ENCODE results near the gene PLK2. TPM values are rescaled to one million over a fixed set of nuclear protein-coding genes. Genes with fewer than 3 reads are reported as not detected.

PLK2 gene
- total and polyA plus RNA-seq, 2 experiments from 2014 or later, result 98.0 to 183 TPM

DNA sequence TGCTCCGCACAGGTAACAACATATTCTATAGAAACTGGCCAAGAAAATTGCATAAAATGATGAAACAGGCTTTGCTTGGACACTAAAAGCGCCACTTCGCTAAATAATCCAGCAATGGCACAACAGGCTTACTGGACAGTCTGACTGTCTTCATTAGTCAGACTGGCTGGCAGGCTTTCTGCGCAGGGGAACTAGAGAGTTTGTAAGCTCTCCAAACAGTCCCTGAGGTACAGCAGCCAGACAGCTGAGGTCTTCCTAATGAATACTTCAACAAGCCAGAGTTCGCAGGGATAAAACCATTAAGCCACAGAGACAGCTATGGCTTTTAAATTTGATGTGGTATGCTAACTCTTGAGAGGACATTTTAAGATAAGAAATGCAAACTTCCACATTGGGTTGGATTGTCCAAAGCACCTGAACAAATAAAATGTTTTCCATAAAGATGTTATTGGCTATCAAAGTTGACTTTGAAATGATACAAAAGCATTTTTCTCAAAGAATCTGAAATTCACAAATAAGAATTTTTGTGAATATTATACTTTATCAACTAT is 20.7 kb downstream of the PLK2 start:
- Histone ChIP-seq H2AFZ (no peak overlapping the region), H3K9me2 (replicated peaks; ENCODE audit: insufficient read depth) (no peaks in the 10 kb centered on the region), H3K27ac (no peak overlapping the region), H3K4me2 (no peak overlapping the region), H3K4me3 (no peak overlapping the region), H3K9me3 (ENCODE audit: low read depth) (no peaks in the 10 kb centered on the region), H3K4me1 (ENCODE audit: insufficient read depth) (no peaks in the 10 kb centered on the region), H3K36me3 (replicated peaks; ENCODE audit: insufficient read depth, low read depth) (no peaks in the 10 kb centered on the region), H4K20me1 (ENCODE audit: insufficient read depth, poor library complexity, severe bottlenecking) (no peaks in the 10 kb centered on the region), H3K27me3 (no peaks in the 10 kb centered on the region), H3K79me2 (no peaks in the 10 kb centered on the region)
- WGBS (ENCODE audit: low lambda C conversion rate, missing lambda C conversion rate), result 71% methylated on average over 5 of the region's 5 CpGs
- DNase-seq (ENCODE audit: low spot score), result no peak
- TF ChIP-seq, protein P1, sequence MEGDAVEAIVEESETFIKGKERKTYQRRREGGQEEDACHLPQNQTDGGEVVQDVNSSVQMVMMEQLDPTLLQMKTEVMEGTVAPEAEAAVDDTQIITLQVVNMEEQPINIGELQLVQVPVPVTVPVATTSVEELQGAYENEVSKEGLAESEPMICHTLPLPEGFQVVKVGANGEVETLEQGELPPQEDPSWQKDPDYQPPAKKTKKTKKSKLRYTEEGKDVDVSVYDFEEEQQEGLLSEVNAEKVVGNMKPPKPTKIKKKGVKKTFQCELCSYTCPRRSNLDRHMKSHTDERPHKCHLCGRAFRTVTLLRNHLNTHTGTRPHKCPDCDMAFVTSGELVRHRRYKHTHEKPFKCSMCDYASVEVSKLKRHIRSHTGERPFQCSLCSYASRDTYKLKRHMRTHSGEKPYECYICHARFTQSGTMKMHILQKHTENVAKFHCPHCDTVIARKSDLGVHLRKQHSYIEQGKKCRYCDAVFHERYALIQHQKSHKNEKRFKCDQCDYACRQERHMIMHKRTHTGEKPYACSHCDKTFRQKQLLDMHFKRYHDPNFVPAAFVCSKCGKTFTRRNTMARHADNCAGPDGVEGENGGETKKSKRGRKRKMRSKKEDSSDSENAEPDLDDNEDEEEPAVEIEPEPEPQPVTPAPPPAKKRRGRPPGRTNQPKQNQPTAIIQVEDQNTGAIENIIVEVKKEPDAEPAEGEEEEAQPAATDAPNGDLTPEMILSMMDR (IDR thresholded peaks at IDR 0.05; ENCODE audit: poor library complexity), result no peak
- TF ChIP-seq EZH2phosphoT487 (IDR thresholded peaks at IDR 0.05; ENCODE audit: low read depth, severe bottlenecking, unreplicated experiment) (no peak), EZH2 (IDR thresholded peaks at IDR 0.05; ENCODE audit: borderline replicate concordance) (no peak)

DNA sequence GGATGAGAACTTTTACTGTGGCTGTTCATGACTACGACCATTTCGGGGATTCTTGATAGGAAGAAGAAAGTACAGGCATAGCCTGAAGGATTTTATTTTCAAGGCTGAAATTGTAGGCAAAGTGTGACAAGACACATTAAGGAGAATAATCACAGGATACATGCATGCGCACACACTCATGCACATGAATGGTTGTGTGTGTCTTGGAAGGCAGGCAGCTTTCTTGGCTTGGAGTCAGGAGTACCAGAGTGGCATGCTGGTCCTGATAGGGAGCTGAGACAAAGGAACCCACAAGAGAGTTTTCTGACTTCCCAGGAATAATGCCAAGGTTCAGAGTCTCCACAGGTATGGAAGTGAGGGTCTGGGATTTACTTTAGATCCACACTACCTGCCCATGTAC is 22.2 kb downstream of the PLK2 start:
- H4K20me1 ChIP-seq (ENCODE audit: insufficient read depth, poor library complexity, severe bottlenecking), result no peaks in the 10 kb centered on the region
- TF ChIP-seq EZH2 (IDR thresholded peaks at IDR 0.05; ENCODE audit: borderline replicate concordance), result no peak
- no peak overlapping the region for H3K4me2 ChIP-seq
- no peak overlapping the region for H3K27ac ChIP-seq
- 96% methylated on average over 3 of the region's 3 CpGs for WGBS (ENCODE audit: low lambda C conversion rate, missing lambda C conversion rate)
- H3K9me3 ChIP-seq (ENCODE audit: low read depth), result no peaks in the 10 kb centered on the region
- no peak for DNase-seq (ENCODE audit: low spot score)
- no peak overlapping the region for H3K4me3 ChIP-seq
- H3K9me2 ChIP-seq (replicated peaks; ENCODE audit: insufficient read depth), result no peaks in the 10 kb centered on the region
- H2AFZ ChIP-seq, result no peak overlapping the region
- H3K79me2 ChIP-seq, result no peaks in the 10 kb centered on the region
- no peaks in the 10 kb centered on the region for H3K27me3 ChIP-seq
- H3K4me1 ChIP-seq (ENCODE audit: insufficient read depth), result no peaks in the 10 kb centered on the region
- H3K36me3 ChIP-seq (replicated peaks; ENCODE audit: insufficient read depth, low read depth), result no peaks in the 10 kb centered on the region

DNA sequence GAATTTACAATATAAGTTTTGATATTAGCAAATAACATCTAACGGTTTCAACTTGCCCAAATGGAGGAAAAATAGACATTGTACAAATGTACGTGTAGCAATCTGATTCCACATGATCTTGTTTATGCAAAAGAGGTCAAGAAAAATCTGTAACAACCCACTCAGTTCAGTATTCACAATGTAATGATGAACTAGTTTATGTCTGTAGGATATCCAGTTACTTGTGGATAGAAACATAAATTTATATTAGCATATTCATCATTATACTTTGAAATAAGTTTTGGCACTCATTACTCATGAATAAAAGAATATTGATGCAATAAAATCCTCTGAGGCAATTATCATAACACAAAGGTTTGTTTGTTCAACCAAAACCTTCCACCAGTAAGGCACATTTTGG is 28.1 kb downstream of the PLK2 start:
- Histone ChIP-seq H3K9me3 (ENCODE audit: low read depth) (no peaks in the 10 kb centered on the region), H3K27ac (no peak overlapping the region), H4K20me1 (ENCODE audit: insufficient read depth, poor library complexity, severe bottlenecking) (no peaks in the 10 kb centered on the region), H3K9me2 (replicated peaks; ENCODE audit: insufficient read depth) (no peaks in the 10 kb centered on the region), H3K4me2 (no peak overlapping the region), H3K79me2 (no peaks in the 10 kb centered on the region), H3K36me3 (replicated peaks; ENCODE audit: insufficient read depth, low read depth) (no peaks in the 10 kb centered on the region), H3K27me3 (no peaks in the 10 kb centered on the region), H3K4me1 (ENCODE audit: insufficient read depth) (no peaks in the 10 kb centered on the region), H2AFZ (no peak overlapping the region), H3K4me3 (no peak overlapping the region)
- no peak for DNase-seq (ENCODE audit: low spot score)
- 76% methylated on average over 2 of the region's 2 CpGs for WGBS (ENCODE audit: low lambda C conversion rate, missing lambda C conversion rate)
- TF ChIP-seq EZH2 (IDR thresholded peaks at IDR 0.05; ENCODE audit: borderline replicate concordance), result no peak
- TF ChIP-seq, protein P1 (IDR thresholded peaks at IDR 0.05; ENCODE audit: poor library complexity), result no peak
- TF ChIP-seq EZH2phosphoT487 (IDR thresholded peaks at IDR 0.05; ENCODE audit: low read depth, severe bottlenecking, unreplicated experiment), result no peak

DNA sequence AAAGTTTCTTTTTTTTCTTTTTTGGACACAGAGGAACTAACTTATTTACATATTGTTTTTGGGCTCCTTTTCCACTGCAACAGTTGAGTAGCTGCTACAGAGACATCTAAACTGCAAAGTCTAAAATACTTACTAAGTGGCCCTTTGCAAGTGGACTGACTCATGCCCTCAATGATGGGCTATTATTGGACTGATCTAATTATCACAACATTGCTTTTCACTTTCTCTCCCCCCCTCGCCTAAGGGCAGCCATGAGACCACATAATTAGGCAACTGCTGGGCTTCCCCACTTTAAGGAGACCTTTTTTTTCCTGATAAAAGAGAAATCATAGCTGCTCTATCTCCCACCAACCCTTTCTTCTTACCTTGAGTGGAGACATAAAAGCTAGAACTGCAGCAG is 47.0 kb downstream of the PLK2 start:
- DNase-seq (ENCODE audit: low spot score), result no peak
- Histone ChIP-seq H3K9me3 (ENCODE audit: low read depth) (no peaks in the 10 kb centered on the region), H3K27me3 (no peaks in the 10 kb centered on the region), H3K79me2 (no peaks in the 10 kb centered on the region), H3K4me2 (no peak overlapping the region), H2AFZ (no peak overlapping the region), H4K20me1 (ENCODE audit: insufficient read depth, poor library complexity, severe bottlenecking) (no peaks in the 10 kb centered on the region), H3K27ac (no peak overlapping the region), H3K36me3 (replicated peaks; ENCODE audit: insufficient read depth, low read depth) (no peaks in the 10 kb centered on the region), H3K4me3 (no peak overlapping the region), H3K9me2 (replicated peaks; ENCODE audit: insufficient read depth) (no peaks in the 10 kb centered on the region), H3K4me1 (ENCODE audit: insufficient read depth) (peaks cover 13% of the 10 kb centered on the region)
- 95% methylated on average over 1 of the region's 1 CpG for WGBS (ENCODE audit: low lambda C conversion rate, missing lambda C conversion rate)
- TF ChIP-seq, protein P1 (IDR thresholded peaks at IDR 0.05; ENCODE audit: poor library complexity), result no peak
- TF ChIP-seq EZH2phosphoT487 (IDR thresholded peaks at IDR 0.05; ENCODE audit: low read depth, severe bottlenecking, unreplicated experiment), result no peak
- no peak for TF ChIP-seq EZH2 (IDR thresholded peaks at IDR 0.05; ENCODE audit: borderline replicate concordance)

Measured in hepatocyte (in vitro differentiated cells).